ENCODE results near the gene CHTF18.

DNA sequence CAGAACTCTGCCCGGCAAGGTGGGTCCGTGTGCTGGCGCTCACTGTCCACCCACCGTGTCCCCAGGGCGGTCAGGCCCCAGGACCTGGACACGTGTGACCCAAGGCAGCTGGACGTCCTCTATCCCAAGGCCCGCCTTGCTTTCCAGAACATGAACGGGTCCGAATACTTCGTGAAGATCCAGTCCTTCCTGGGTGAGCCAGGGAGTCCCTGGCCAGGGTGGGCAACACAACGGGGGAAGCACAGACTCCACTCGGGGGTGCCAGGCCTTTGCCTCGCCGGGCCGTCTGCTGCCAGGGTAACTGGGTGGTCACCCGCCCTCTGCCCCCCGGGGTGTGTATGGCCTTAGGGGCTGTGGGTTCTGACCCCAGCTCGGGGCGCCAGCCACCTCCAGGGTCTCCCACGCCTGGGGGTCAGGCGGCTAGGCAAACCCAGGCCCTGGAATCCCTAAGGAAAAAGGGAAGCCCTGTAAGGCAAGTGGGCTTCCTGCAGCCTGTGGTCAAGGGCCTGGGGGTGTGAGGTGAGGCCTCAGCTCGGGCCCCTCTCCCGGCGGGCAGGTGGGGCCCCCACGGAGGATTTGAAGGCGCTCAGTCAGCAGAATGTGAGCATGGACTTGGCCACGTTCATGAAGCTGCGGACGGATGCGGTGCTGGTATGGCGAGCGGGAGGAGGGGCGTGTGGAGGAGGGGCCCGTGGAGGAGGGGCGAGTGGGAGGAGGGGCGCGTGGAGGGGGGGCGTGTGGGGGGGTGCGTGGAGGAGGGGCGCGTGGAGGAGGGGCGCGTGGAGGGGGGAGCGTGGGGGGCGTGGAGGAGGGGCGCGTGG, 21.4 kb upstream of the CHTF18 start:
- TF ChIP-seq, protein P1, sequence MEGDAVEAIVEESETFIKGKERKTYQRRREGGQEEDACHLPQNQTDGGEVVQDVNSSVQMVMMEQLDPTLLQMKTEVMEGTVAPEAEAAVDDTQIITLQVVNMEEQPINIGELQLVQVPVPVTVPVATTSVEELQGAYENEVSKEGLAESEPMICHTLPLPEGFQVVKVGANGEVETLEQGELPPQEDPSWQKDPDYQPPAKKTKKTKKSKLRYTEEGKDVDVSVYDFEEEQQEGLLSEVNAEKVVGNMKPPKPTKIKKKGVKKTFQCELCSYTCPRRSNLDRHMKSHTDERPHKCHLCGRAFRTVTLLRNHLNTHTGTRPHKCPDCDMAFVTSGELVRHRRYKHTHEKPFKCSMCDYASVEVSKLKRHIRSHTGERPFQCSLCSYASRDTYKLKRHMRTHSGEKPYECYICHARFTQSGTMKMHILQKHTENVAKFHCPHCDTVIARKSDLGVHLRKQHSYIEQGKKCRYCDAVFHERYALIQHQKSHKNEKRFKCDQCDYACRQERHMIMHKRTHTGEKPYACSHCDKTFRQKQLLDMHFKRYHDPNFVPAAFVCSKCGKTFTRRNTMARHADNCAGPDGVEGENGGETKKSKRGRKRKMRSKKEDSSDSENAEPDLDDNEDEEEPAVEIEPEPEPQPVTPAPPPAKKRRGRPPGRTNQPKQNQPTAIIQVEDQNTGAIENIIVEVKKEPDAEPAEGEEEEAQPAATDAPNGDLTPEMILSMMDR (IDR thresholded peaks at IDR 0.05) = no peak
- TF ChIP-seq POLR2A (IDR thresholded peaks at IDR 0.05) (no peak), EP300 (IDR thresholded peaks at IDR 0.05) (no peak)
